WI38 (cell line): Measurements from ENCODE around the gene APBA2.
"Not testable (repeated sequence)": the region's sequence is repeated elsewhere in the genome, so short reads cannot be mapped to it uniquely, and the experiment has no call there.

Source experiments
- H3K4me3 ChIP-seq: 2 replicates; pipeline ENCODE4 v1.5.1; 2011; ENCODE audit warnings: low read depth, mild to moderate bottlenecking, control low read depth, low read length
- TF ChIP-seq, protein P1 (sequence below): IDR thresholded peaks from 2 replicates; pipeline ENCODE4 v1.5.1; 2012; ENCODE audit warnings: low read depth, mild to moderate bottlenecking, control low read depth, low read length

Gene APBA2

GRCh38 chr15:29024662-29025061 lies 138.9 kb downstream of the APBA2 start:
- TF ChIP-seq, protein P1, sequence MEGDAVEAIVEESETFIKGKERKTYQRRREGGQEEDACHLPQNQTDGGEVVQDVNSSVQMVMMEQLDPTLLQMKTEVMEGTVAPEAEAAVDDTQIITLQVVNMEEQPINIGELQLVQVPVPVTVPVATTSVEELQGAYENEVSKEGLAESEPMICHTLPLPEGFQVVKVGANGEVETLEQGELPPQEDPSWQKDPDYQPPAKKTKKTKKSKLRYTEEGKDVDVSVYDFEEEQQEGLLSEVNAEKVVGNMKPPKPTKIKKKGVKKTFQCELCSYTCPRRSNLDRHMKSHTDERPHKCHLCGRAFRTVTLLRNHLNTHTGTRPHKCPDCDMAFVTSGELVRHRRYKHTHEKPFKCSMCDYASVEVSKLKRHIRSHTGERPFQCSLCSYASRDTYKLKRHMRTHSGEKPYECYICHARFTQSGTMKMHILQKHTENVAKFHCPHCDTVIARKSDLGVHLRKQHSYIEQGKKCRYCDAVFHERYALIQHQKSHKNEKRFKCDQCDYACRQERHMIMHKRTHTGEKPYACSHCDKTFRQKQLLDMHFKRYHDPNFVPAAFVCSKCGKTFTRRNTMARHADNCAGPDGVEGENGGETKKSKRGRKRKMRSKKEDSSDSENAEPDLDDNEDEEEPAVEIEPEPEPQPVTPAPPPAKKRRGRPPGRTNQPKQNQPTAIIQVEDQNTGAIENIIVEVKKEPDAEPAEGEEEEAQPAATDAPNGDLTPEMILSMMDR: no peak
- no peak overlapping the region for H3K4me3 ChIP-seq

DNA sequence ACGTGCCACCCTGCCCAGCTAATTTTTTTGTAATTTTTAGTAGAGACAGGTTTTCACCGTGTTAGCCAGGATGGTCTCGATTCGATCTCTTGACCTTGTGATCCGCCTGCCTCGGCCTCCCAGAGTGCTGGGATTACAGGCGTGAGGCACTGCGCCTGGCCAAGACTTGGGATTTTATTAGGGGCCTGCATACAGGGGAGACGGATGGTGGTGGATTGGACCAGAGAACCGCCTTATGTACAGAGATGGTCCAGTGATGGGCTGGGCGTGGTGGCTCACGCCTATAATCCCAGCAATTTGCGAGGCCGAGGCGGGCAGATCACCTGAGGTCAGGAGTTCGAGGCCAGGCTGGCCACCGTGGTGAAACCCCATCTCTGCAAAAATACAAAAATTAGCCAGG lies 139.6 kb downstream of the APBA2 start:
- not testable (repeated sequence) for H3K4me3 ChIP-seq

- not testable (repeated sequence) for H3K4me3 ChIP-seq
Measured at GRCh38 chr15:29028158-29028557, 142.4 kb downstream of the APBA2 start.

- TF ChIP-seq, protein P1: no peak
- no peak overlapping the region for H3K4me3 ChIP-seq
Measured at GRCh38 chr15:29029651-29030195, 143.9 kb downstream of the APBA2 start.

DNA sequence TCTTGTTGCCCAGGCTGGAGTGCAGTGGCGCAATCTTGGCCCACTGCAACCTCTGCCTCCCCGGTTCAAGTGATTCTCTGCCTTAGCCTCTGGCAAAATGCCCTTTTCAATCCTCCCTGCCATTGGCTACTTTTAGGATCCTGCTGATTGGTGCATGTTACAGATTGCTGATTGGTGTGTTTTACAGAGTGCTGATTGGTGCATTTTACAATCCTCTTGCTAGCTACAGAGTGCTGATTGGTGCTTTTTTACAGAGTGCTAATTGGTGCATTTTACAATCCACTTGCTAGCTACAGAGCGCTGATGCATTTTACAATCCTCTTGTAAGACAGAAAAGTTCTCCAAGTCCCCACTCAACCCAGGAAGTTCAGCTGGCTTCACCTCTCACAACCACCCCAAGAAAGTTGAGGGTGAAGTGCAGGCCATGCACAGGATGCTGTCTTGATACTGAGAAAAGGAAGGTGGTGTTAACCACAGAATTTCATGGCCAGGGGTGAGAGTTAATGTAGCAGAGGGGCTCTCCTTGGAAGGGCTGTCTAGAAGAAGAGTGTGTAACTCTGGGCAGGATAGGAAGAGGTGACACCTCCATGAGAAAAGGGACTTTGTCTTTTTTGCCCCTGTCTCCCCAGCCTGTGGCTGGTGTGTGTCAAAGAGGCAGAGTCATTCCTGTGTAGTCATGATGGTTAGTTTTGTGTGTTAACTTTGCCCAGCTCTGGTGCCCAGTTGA lies 145.9 kb downstream of the APBA2 start:
- TF ChIP-seq, protein P1: no peak
- H3K4me3 ChIP-seq: no peak overlapping the region

DNA sequence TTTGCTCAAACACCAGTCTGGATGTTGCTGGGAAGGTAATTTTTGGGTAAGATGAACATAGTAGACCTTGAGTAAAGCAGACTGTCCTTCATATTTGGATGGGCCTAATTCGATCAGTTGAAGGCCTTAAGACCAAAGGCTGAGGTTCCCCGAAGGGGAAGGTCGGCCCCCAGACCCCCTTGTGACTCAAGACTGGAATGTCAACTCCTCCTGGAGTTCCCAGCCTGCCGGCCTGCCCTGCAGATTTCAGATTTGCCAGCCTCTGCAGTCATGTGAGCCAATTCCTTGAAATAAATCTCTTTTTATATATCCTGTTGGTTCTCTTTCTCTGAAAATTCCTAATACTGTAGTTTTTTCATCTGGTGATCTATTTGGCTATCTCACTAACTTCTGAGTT lies 146.5 kb downstream of the APBA2 start:
- no peak overlapping the region for H3K4me3 ChIP-seq
- TF ChIP-seq, protein P1: no peak

GRCh38 chr15:29032751-29033150 lies 147.0 kb downstream of the APBA2 start:
- TF ChIP-seq, protein P1: no peak
- no peak overlapping the region for H3K4me3 ChIP-seq

DNA sequence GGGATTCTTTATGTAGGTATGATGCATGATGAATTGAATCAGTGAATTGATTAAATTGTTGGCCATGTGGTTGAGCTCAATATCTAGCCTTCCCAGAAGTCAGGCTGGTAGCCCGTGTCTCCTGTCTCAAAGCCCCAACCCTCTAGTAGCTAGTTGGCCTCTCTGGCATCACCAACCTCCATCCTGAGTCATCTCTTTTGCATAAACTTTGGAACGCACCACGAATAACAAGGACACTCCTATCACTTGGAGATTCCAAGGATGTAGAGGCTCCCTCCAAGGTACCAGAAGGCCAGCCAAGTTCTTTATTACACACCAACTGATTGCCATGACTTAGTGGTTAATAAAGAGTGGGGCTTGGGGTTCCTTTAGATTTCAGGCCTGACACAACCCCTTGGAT lies 148.4 kb downstream of the APBA2 start:
- no peak overlapping the region for H3K4me3 ChIP-seq
- TF ChIP-seq, protein P1: no peak
